AG04450 (cell line): ENCODE data around the gene CCDC3. TPM values are rescaled to one million over a fixed set of nuclear protein-coding genes. Genes with fewer than 3 reads are reported as not detected.

Source experiments
- CTCF ChIA-PET: fragments of 300-600, 350-600 bp; formaldehyde crosslinking; extraction: SDS; loops from one replicate; lab custom pipeline; 2022; ENCODE audit warnings: antibody characterized with exemption, inconsistent platforms; lab: Charles Lee
- POLR2A ChIA-PET: fragments of 350-600 bp; formaldehyde crosslinking; extraction: SDS; loops from one replicate; lab custom pipeline; 2021; ENCODE audit warnings: antibody characterized with exemption, inconsistent platforms; lab: Yijun Ruan, JAX
- DNase-seq: peaks from one replicate; pipeline ENCODE4 v3.0.0-alpha.2; 2011; ENCODE audit warnings: low read depth, low spot score
- H3K27ac ChIP-seq: one replicate; pipeline ENCODE4 v1.5.1; 2012; ENCODE audit warnings: low read depth, low read length, control low read depth
- H3K27me3 ChIP-seq: one replicate; pipeline ENCODE4 v1.6.0; 2012; ENCODE audit warnings: low read length; ENCODE audit not compliant: control insufficient read depth, insufficient read depth
- H3K4me3 ChIP-seq: 2 replicates; pipeline ENCODE4 v1.5.1; 2011; ENCODE audit warnings: mild to moderate bottlenecking, low read depth, low read length, control low read depth
- H3K9me3 ChIP-seq: 2 replicates; pipeline ENCODE4 v1.5.1; 2012; ENCODE audit warnings: low read length; ENCODE audit not compliant: control insufficient read depth, insufficient read depth
- polyA plus RNA-seq: library from polyadenylated mRNA; depleted of rRNA; stranded (reverse); fragments of >200 nt; gene quantifications from 2 replicates; pipeline ENCODE4 v1.2.3, GENCODE V29; 2011
- TF ChIP-seq, protein P1 (sequence below): IDR thresholded peaks from 2 replicates; pipeline ENCODE4 v1.5.1; 2011; ENCODE audit warnings: low read depth, low read length, control low read depth, inconsistent platforms

The CCDC3 gene
- polyA plus RNA-seq, 1 experiment, result 3.3 TPM

DNA sequence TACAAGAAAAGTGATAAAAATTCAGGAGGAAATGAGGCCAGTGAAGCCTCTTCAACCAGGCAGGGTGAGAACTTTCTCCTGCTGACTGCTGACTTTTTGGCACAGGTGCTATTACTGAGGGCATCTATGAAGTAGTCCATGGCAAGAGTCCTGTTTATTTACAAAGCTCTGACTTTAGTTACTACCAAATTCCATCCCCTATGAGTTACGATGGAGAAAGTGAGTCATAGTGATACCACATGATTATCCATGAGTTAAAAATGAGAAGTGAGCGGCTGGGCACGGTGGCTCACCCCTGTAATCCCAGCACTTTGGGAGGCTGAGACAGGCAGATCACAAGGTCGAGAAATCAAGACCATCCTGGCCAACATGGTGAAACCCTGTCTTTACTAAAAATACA is 19.9 kb downstream of the CCDC3 start:
- TF ChIP-seq, protein P1, sequence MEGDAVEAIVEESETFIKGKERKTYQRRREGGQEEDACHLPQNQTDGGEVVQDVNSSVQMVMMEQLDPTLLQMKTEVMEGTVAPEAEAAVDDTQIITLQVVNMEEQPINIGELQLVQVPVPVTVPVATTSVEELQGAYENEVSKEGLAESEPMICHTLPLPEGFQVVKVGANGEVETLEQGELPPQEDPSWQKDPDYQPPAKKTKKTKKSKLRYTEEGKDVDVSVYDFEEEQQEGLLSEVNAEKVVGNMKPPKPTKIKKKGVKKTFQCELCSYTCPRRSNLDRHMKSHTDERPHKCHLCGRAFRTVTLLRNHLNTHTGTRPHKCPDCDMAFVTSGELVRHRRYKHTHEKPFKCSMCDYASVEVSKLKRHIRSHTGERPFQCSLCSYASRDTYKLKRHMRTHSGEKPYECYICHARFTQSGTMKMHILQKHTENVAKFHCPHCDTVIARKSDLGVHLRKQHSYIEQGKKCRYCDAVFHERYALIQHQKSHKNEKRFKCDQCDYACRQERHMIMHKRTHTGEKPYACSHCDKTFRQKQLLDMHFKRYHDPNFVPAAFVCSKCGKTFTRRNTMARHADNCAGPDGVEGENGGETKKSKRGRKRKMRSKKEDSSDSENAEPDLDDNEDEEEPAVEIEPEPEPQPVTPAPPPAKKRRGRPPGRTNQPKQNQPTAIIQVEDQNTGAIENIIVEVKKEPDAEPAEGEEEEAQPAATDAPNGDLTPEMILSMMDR, result no peak
- ChIA-PET POLR2A (interaction anchor here (0.7 kb wide), 2 partner anchors 40 to 520 kb away, joined by 3 to 6 read pairs; no protein-coding TSS in a partner anchor), CTCF (no interaction called here)
- H3K27me3 ChIP-seq, result peaks cover 2% of the 10 kb centered on the region
- H3K4me3 ChIP-seq, result no peak overlapping the region
- no peaks in the 10 kb centered on the region; the same call in 1 of the 2 replicates for H3K9me3 ChIP-seq
- peak; percentile 29 for DNase-seq
- H3K27ac ChIP-seq, result peak overlapping the region; percentile 39

DNA sequence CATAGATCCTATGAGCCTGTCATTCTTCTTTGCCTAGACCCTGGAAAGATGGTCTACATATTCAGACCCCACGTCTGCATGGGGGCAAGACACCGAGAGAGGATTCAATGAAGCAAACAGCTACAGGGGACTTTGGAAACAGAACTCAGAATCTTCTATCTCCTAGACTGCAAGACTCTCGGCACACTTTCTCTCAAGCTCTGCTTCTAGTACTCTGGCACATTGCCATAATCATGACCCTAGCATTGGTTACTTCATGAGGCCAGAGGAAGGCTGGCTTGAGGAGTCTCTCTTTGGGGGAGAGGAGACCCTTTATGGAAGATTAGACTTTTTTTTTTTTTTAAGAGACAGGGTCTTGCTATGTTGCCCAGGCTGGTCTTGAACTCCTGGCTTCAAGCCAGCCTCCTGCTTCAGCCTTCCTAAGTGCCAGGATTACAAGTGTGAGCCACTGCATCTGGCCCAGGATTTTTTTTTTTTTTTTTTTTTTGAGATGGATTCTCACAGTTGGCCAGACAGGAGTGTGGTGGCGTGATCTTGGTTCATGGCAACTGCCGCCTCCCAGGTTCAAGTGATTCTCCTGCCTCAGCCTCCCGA is 20.7 kb downstream of the CCDC3 start:
- ChIA-PET CTCF (interaction anchor here (0.7 kb wide), 1 partner anchor 766 kb away, joined by 3 read pairs; no protein-coding TSS in a partner anchor), POLR2A (no interaction called here)
- TF ChIP-seq, protein P1, result no peak
- Histone ChIP-seq H3K27ac (no peak overlapping the region), H3K4me3 (no peak overlapping the region), H3K9me3 (no peaks in the 10 kb centered on the region), H3K27me3 (peaks cover 2% of the 10 kb centered on the region)
- no peak for DNase-seq

DNA sequence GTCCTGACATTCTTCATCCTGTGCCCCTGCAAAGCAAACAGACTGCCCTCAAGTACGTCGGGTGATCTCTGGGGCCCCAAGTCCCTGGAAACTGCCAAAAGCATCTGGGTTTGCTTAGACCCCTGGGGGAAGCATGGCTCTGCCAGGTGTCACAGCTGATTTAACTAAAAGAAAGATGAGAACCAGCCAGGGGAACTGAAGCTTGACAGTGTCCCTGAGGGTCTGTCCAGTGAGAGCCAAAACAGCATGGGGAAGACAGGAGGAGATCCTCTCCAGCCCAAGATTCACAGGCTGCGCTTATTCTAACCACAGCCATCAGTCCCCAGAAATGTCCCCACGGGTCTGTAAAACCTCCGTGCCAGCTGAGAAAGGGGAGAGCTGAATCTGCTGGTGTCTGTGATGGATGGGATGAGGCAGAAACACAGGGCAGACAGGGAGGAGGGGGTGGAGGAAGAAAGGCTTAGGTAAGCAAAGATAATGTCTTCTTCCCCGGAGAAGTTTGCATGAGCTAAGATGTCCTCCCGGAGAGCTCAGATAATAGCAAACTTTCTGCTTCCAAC is 21.3 kb downstream of the CCDC3 start:
- TF ChIP-seq, protein P1, result no peak
- ChIA-PET CTCF (interaction anchor here (0.7 kb wide), 1 partner anchor 765 kb away, joined by 3 read pairs; no protein-coding TSS in a partner anchor), POLR2A (no interaction called here)
- H3K27ac ChIP-seq, result no peak overlapping the region
- DNase-seq, result no peak
- H3K9me3 ChIP-seq, result no peaks in the 10 kb centered on the region
- no peak overlapping the region for H3K4me3 ChIP-seq
- peaks cover 2% of the 10 kb centered on the region for H3K27me3 ChIP-seq

DNA sequence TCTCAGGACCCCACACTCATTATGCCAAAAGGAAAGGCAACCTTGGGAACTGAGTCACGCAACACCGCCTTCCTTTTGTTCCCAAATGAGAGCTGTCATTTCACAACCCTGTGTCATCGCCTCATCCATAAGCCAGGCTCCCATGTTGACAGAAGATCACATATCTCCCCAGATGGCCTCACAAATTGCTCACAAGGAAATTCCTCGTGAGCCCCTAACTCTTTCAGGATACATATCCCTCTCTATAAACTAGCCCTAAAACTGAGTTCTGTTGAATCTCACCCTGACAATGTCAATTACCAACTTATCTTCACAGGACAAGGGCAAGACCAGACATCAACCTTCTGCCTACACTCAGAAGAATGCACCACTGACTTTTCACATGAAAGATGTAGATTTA is 22.6 kb downstream of the CCDC3 start:
- H3K4me3 ChIP-seq, result no peak overlapping the region
- H3K27me3 ChIP-seq, result peaks cover 2% of the 10 kb centered on the region
- CTCF ChIA-PET, result no interaction called here
- no peak overlapping the region for H3K27ac ChIP-seq
- DNase-seq, result no peak
- H3K9me3 ChIP-seq, result no peaks in the 10 kb centered on the region; the same call in 1 of the 2 replicates
- POLR2A ChIA-PET, result no interaction called here
- TF ChIP-seq, protein P1, result no peak

DNA sequence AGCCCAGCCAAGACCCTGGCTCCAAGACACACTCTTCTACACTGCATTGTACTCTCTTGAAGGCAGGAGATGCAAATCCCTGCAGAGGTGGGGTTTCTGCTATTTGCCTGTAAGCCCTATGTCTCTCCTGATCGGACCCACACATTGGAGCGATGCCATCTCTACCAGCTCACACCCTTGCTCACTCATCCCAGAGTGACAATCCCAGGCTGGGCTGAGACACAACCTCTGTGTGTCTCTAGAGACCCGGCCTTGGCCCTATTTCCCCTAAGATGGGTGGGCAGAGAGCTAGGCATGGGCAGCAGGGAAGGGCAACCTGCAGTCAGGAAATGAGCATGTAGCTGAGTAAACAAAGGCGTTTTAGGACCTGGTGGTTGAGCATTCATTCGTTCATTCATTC is 25.6 kb downstream of the CCDC3 start:
- no peak for DNase-seq
- CTCF ChIA-PET, result no interaction called here
- H3K4me3 ChIP-seq, result no peak overlapping the region
- POLR2A ChIA-PET, result no interaction called here
- peaks cover 2% of the 10 kb centered on the region; the same call in 1 of the 2 replicates for H3K9me3 ChIP-seq
- no peak overlapping the region for H3K27ac ChIP-seq
- peaks cover 2% of the 10 kb centered on the region for H3K27me3 ChIP-seq
- TF ChIP-seq, protein P1, result no peak
